NCI-H128 (cell line): Measurements from ENCODE around the gene ITPRIP.
A peak's percentile ranks its signal among the peaks of the same experiment; 100 is the strongest.

ENCODE experiments used
- DNase-seq: peaks from one replicate; lab custom pipeline; 2025; ENCODE audit not compliant: unreplicated experiment; lab: John Stamatoyannopoulos, UW

ITPRIP gene

DNA sequence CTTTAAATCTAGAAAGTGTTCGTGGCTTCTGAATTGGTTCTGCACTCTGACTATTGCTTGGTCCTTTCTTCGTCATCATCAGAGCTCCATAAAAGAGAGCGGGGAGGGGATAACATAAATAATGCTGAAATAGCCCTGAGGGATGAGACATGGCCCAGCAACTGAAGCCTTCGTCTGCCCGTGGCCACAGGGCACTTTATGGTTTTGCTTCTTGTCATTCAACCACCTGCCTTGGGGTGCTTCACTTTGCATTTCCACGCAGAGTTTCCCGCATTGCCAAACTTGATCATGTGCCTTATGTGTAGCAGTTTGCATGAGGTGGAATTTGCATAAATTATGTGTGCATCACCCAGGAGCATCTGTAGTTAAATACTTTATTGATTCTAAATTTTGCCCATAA, 53.4 kb downstream of the ITPRIP start:
- DNase-seq: no peak

DNA sequence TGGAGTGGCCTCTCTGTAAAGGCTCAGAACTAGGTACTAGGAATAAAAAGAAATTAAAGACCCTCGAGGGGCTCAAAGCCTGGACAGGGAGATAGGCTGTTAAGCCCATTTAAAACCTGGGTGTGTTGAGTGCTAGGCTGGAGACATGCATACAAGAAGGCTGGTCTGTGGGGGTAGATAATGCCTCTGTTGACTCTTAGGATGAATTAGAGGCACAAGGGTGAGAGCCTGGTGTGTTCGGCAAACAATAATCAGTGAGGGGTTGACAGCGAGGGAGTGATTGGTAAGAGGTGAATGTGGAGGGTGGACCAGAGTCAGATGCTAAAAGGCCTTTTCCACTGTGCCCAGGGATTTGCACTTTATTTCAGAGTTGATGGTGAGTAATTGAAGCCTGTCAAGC, 56.6 kb downstream of the ITPRIP start:
- peak; percentile 4 for DNase-seq

DNA sequence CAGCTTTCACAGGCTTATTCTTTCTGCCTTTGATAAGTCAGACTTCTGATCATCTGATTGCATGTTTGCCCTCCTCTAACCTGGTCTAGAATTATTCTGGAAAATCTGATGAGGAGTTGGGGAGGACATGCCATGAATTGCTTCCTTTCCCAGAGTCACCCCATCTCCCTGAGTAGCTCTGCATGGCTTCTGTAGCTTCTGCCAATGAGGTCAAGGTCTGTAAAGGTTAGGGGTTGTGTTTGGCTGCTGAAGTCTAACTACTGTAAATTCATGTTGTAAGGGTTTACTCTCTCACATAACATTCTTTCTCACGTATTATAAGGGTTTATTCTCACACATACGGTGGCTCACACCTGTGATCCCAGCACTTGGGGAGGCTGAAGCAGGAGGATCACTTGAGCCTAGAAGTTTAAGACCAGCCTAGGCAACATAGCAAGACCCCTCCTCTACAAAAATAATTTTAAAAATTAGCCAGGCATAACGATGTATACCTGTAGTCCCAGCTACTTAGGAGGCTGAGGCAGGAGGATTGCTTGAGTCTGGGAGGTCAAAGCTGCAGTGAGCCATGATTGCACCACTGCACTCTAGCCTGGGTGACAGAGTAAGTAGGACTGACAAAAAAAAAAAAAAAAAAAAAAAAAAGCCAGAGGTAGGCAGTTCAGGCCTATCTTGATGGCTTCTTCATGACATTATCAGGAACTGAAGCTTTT, 58.6 kb downstream of the ITPRIP start:
- no peak for DNase-seq

DNA sequence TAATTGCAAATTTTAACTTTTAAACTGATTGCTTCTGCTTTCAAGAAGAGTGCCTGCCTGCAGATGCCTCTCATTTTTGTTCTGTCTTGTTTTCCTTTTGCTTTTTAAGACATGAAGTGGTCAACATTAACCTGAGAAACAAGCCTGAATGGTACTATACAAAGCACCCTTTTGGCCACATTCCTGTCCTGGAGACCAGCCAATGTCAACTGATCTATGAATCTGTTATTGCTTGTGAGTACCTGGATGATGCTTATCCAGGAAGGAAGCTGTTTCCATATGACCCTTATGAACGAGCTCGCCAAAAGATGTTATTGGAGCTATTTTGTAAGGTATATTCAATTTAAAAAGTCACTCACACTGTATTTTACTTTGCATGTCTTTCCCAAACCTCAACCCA, 60.5 kb downstream of the ITPRIP start:
- DNase-seq: peak; percentile 4

DNA sequence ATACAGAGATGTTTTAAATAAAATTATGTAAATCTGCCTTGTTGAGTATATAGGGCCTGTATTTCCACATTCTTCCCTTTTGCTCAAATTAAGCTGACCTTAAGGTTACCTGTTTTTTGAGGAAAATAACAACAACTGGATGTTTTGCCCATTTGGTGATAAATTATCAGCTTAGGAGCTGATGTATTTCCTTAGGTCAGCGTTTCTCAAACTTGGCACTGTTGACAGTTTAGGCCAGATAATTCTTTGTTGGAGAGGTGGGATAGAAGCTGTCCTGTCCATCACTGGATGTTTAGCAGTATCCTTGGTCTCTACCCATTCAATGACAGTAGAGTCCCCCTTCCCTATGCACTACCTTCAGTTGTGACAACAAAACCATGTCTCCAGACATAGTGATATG, 62.1 kb downstream of the ITPRIP start:
- no peak for DNase-seq

DNA sequence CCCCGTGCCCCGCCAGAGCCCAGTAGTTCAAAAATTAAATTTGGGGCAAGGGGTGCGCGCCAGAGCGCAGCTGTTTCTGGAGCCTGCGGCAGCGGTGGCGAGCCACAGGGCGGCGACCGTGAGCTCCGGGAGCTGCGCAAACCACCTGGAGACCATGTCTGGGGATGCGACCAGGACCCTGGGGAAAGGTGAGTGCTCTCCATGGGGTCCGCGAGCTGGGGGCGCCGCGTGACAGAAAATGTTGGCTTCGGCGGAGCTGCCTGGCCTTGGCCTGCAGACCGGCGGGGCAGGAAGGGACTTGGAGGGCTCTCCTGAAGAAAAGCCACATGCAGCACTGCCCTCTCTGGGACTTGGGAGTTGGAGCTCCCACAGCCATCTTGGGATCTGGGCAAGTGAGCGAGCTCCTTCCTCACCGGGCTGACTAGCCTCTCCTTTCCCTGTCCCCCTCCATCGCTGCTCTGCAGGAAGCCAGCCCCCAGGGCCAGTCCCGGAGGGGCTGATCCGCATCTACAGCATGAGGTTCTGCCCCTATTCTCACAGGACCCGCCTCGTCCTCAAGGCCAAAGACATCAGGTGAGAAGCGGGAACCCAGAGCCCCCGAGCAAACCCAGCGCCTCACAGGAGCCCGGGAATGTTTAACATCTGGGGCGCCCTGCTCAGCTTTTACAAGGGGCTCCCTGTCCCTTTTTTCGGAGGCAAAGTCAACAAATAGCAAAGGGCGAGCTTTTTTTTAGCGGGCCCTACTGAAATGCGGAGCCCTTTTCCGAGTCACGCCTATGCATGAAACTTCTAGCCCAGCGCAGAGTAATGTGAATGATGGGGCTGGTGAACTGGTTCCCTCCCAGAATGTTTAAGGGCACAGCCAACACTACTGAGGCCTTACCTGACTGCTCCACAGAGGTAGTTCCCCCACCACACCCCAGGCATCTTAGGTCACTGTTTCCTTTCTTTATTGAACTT, 63.2 kb downstream of the ITPRIP start:
- no peak for DNase-seq

DNA sequence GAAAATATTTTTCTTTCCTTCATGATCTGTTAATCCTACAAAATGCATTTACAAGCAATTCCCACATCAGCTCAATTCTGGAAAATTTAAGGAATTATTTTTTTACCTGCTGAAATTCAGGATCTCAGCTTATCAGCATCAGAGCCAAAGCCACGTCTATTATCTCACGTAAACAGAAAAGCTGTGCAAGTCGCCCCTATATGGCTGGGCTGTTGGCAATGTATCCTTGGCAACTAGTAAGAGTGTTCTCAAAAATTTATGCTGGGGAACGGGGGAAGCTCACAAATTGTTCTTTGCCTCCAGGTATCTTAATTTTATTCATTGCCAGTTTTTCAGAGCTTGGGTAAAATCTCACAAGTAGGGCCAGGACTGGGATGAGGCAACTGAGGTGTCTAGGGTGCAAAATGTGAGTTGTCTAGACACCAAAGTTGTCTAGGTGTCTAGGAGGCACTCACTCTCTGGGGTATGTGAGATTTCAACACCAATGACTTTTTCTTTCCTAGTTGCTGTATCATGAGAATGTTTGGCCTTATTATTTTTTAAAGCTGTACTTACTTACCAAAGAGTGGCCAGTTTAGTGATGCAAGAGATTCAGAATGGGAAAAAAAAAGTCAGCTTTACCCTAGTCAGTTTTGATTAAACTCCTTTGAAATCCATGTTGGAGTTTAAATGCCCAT, 64.2 kb downstream of the ITPRIP start:
- DNase-seq: no peak

DNA sequence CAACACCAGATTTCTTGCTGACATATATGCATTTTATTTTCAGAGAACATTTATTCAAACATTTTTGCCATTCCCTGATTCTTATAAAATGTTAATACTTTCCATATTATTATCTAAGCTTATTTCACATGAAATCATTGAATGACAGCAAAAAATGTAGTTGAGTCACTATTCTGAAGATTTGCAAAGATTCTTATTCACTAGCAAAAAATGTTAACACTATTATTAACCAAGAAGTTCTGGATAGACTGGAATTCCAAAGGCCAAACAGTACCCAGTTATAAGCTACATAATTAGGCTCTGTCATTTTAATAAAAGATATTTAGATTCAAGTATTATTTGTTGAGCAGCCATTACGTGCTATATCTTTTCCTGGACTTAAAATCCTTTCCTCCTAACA, 65.0 kb downstream of the ITPRIP start:
- no peak for DNase-seq

DNA sequence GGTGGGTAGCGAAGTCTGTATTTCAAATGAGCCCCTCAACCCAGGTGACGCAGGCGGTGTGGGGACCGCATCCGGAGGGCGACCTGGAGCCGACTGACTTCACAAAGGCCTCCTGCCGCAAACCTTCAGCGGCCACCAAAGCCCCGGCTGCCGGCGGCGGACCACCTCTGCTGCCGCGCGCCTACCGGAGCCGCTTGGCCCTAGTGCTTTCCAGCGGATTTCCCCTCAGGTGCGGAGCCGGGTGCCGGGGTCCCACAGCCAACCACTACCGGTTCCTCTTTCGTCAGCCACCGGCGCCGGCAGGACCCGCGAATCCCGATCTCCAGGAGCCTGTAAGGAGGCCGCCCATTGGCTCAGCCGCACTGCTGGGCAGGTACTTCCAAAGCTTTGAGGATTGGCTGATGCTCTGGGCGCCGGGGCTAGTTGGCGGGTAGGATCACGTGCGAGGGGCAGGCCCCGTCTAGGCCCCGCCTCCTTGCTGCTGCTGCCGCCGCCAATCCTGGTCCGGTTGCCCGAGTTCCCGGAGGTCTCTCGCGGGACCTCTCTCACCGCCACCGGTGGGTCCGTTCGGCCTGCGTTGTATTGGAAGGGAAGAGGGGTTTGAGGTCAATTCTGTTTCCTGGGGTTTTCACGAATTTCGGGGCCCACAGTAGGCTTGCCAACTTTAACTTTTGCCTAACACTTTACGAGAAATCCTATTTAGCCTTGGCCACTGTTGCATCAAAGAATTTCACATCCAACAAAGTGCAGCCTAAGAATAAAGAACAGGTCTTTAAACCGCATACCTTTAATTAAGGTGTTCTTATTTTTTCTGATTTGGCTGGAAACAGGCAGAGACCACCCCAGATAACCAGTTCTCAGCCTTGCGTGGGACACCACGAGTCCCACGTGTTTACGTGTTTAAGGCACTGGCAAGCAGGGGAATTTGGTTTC, 69.3 kb downstream of the ITPRIP start, which contains the start of gene GSTO2:
TSS of gene GSTO2 (plus strand) at position 472 of the 933 bp plus-strand sequence. CDS start 5,732 bp downstream, outside the sequence.
- DNase-seq: peak; percentile 87

DNA sequence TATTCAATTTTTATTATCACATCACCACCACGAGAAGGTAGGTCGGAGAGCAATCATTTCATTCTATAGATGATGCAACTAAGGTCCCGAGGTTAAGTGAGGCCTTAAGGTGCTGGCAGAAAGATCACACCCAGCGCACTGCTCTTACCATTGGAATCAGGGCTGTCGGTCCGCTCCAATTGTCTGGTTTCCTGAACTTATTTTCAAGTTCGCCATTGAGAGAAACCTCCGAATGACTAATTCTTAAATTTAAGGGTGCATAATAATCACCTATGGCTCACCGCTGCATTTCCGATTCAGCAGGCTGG, 69.9 kb downstream of the ITPRIP start:
- DNase-seq: no peak

DNA sequence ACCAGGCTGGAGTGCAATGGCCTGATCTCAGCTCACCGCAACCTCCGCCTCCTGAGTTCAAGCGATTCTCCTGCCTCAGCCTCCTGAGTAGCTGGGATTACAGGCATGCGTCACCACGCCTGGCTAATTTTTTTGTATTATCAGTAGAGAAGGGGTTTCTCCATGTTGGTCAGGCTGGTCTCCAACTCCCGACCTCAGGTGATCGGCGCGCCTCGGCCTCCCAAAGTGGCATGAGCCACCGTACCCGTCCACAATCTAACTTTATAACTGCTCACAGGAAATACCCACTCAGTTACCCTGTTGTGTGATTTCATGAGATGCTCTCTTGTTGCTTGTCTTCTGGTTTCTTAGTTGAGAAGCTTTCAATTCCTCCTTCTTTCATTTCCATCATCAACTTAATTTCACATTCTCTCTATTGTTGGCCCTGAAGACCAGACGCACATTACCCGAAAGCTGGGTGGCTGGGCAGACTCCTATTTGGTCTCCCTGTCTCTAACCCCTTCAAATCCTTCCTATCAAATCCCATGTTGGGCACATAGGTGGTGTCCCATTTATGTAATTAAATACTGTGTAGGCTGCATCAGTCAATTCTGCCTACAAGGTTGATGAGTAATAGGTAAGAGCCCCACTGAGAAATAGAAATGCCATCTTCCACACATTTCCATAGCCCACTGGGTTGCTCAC, 70.4 kb downstream of the ITPRIP start:
- no peak for DNase-seq

DNA sequence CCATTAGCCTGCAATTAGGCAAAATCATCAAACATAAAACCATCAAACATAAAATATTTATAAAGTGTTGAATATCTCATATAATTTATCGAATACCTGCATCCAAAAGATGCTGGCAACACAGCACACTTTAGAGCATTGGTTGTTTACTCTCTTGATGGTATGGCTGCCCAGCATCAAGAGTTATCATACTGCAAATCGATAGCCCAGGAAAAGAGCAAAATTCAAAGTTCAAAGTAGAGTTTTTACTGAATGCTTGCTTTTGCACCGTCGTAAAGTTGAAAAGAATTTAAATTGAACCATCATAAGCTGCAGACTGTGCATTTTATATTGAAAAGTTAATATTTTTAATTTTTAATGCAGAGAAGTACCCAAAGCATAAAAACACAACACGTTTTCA, 73.5 kb downstream of the ITPRIP start:
- DNase-seq: no peak

DNA sequence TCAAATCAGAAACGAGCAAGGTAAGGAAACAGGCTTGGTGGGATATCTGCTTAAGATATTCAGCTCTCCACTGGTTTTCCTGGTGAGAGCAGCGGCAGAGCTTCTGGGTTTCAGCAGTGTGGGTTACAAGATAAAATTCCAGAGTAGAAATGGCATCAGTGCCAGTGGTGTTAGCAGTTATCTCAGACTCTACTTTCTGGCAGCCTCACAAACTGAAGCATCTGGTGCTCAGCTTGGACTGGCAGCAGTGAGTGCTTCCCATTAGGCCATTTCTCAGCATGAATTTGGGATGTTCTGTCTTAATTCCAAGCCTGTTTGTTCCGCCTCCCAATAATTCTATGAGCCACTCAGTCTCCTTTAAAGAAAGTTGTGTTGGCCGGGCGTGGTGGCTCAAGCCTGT, 76.2 kb downstream of the ITPRIP start:
- no peak for DNase-seq

DNA sequence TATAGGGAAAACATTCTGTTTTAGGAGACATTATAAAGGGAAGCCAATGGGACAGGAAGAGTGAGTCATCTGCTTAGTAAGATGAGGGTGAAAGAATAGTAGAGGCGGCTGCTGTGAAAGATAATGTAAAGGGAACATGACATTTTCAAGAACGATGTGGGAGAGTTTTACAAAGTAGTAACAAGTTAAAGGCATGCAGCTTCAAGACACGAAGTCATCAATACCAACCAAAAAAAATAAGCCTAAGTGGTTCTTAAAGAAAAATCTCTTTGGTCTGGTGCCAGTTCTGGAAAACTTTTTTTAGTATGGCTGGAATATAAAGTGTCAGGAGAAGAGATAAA, 77.5 kb downstream of the ITPRIP start:
- DNase-seq: no peak

DNA sequence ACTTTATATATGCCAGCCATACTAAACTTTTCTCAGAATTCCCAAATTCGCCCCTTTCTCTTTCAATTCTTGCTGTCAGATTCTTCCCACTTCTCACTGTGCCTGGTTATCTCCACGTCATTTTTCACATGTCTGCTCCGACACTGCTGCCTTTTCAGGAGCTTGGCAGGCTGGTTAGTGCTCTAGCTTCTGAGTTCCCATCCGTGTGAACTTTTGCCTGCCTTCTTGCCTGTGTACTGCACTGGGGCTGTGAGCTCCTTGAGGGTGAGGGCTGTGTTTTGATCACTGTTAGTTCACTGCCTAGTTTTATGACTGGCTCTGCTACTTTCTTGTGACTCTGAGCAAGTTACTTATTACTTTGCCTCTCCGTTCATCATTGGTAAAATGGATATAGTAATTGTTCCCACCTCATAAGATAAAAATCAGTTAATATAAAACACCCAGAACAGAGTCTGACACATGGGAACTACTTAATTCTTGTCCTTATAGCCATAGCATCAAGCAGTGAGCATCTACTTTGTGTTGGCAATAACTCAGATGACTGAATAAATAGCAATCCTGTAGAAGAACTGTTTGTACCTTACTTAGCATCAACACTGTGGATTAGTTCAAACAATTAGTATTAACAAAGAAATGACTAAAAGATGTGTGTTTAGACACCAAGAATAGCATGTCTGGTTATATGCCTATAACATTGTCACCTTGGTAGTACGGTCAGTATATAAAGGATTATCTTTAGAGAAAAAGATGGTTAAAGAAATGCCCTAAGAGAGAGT, 78.1 kb downstream of the ITPRIP start:
- DNase-seq: no peak
